Mesothelial cell of epicardium (in vitro differentiated cells): ENCODE measurements around the gene SLC36A4. TPM values are rescaled to one million over a fixed set of nuclear protein-coding genes. Genes with fewer than 3 reads are reported as not detected.

Experiments used
- DNase-seq, 2 experiments: peaks; one replicate each; pipeline ENCODE4 v3.0.0; 2021; ENCODE audit warnings: low spot score in 2 of 2; ENCODE audit not compliant: unreplicated experiment in 2 of 2
- H3K27ac Mint-ChIP-seq: 2 replicates; pipeline ENCODE4 v1.8.0; 2021; ENCODE audit warnings: mixed read lengths
- H3K27me3 Mint-ChIP-seq: 2 replicates; pipeline ENCODE4 v1.8.0; 2021; ENCODE audit warnings: low read depth, mixed read lengths
- H3K36me3 Mint-ChIP-seq: 2 replicates; pipeline ENCODE4 v1.8.0; 2021; ENCODE audit warnings: mixed read lengths
- H3K4me1 Mint-ChIP-seq: 2 replicates; pipeline ENCODE4 v1.8.0; 2021; ENCODE audit warnings: mixed read lengths
- H3K4me3 Mint-ChIP-seq: 2 replicates; pipeline ENCODE4 v1.8.0; 2021; ENCODE audit warnings: mild to moderate bottlenecking, moderate library complexity, mixed read lengths
- H3K9me3 Mint-ChIP-seq: 2 replicates; pipeline ENCODE4 v1.8.0; 2021; ENCODE audit warnings: mixed read lengths
- CTCF ChIP-seq: fragments of 200-600 bp; sonication (generic); IDR thresholded peaks from one replicate; pipeline ENCODE4 v1.5.0; 2021; ENCODE audit warnings: antibody characterized with exemption; ENCODE audit not compliant: unreplicated experiment
- total RNA-seq: library from RNA; stranded (reverse); gene quantifications from 3 replicates; pipeline ENCODE4 v1.2.1, GENCODE V29; 2021

SLC36A4 gene
- total RNA-seq, 1 donor from 2014 or later = 25.3 TPM

- peaks cover 23% of the 10 kb centered on the region for H3K36me3 Mint-ChIP-seq
- peaks cover 3% of the 10 kb centered on the region for H3K4me1 Mint-ChIP-seq
- no peak for TF ChIP-seq CTCF
- DNase-seq = no peak
- H3K4me3 Mint-ChIP-seq = no peak overlapping the region
- H3K27me3 Mint-ChIP-seq = no peaks in the 10 kb centered on the region
- H3K27ac Mint-ChIP-seq = no peak overlapping the region
- peaks cover 19% of the 10 kb centered on the region for H3K9me3 Mint-ChIP-seq
These were observed 42.1 kb downstream of the SLC36A4 start for GRCh38 chr11:93155738-93156137.

GRCh38 chr11:93145390-93145915 is 52.3 kb downstream of the SLC36A4 start:
- no peak for DNase-seq
- Mint-ChIP-seq H3K27me3 (no peaks in the 10 kb centered on the region), H3K36me3 (peaks cover 3% of the 10 kb centered on the region), H3K4me1 (peaks cover 3% of the 10 kb centered on the region), H3K4me3 (no peak overlapping the region), H3K9me3 (no peaks in the 10 kb centered on the region), H3K27ac (no peak overlapping the region)
- no peak for TF ChIP-seq CTCF

- Mint-ChIP-seq H3K4me1 (peaks cover 3% of the 10 kb centered on the region), H3K27me3 (no peaks in the 10 kb centered on the region)
These were observed 54.0 kb downstream of the SLC36A4 start for GRCh38 chr11:93143800-93144199.

GRCh38 chr11:93143186-93143585 is 54.6 kb downstream of the SLC36A4 start:
- Mint-ChIP-seq H3K9me3 (no peaks in the 10 kb centered on the region), H3K27me3 (no peaks in the 10 kb centered on the region), H3K4me1 (peaks cover 3% of the 10 kb centered on the region), H3K36me3 (peaks cover 3% of the 10 kb centered on the region), H3K27ac (no peak overlapping the region), H3K4me3 (no peak overlapping the region)
- TF ChIP-seq CTCF = no peak
- DNase-seq = no peak

More at GRCh38 chr11:93143800-93144199, 54.0 kb downstream of the SLC36A4 start:
- DNase-seq = no peak
- H3K4me3 Mint-ChIP-seq = no peak overlapping the region
- no peak overlapping the region for H3K27ac Mint-ChIP-seq
- TF ChIP-seq CTCF = no peak
- peaks cover 3% of the 10 kb centered on the region for H3K36me3 Mint-ChIP-seq
- H3K9me3 Mint-ChIP-seq = no peaks in the 10 kb centered on the region

GRCh38 chr11:93133488-93134109 is 64.2 kb downstream of the SLC36A4 start:
- H3K4me1 Mint-ChIP-seq = no peaks in the 10 kb centered on the region
- no peak overlapping the region for H3K27ac Mint-ChIP-seq
- peaks cover 8% of the 10 kb centered on the region for H3K9me3 Mint-ChIP-seq
- H3K4me3 Mint-ChIP-seq = no peak overlapping the region
- H3K36me3 Mint-ChIP-seq = peaks cover 11% of the 10 kb centered on the region
- H3K27me3 Mint-ChIP-seq = peaks cover 2% of the 10 kb centered on the region
- DNase-seq = no peak
- no peak for TF ChIP-seq CTCF
